D721Med (cell line): Measurements from ENCODE around the gene ZC3H15.

Experiments used
- DNase-seq: peaks from one replicate; pipeline ENCODE4 v3.0.0; 2011; ENCODE audit warnings: low spot score; ENCODE audit not compliant: insufficient read length
- FAIRE-seq: peaks from 2 replicates; lab custom pipeline; 2011; peaks lifted over from hg19 to GRCh38; lab: Jason Lieb, UNC
- TF ChIP-seq, protein P1 (sequence below): IDR thresholded peaks from 2 replicates; pipeline ENCODE4 v1.5.1; 2012; ENCODE audit warnings: mild to moderate bottlenecking, control low read depth; ENCODE audit not compliant: insufficient read depth; ENCODE audit errors: missing control alignments

The ZC3H15 gene

DNA sequence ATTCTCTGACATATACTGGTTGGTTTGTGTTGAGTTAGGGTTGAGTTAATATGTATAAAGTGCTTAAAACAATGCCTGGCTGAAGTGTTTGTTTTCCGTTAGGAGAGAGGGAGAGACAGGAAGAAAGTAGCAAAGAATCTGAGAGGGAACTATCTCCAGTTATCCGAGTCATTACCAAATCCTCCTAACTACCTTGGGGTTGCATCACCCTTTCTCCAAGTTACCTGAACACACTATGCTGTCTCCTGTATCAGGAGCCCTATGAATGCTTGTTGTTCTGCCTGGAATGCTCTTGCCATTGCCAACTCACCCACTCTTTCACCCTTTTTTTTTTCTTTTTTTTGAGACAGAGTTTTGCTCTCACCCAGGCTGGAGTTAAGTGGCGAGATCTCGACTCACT is 55.9 kb downstream of the ZC3H15 start:
- no peak for FAIRE-seq
- TF ChIP-seq, protein P1, sequence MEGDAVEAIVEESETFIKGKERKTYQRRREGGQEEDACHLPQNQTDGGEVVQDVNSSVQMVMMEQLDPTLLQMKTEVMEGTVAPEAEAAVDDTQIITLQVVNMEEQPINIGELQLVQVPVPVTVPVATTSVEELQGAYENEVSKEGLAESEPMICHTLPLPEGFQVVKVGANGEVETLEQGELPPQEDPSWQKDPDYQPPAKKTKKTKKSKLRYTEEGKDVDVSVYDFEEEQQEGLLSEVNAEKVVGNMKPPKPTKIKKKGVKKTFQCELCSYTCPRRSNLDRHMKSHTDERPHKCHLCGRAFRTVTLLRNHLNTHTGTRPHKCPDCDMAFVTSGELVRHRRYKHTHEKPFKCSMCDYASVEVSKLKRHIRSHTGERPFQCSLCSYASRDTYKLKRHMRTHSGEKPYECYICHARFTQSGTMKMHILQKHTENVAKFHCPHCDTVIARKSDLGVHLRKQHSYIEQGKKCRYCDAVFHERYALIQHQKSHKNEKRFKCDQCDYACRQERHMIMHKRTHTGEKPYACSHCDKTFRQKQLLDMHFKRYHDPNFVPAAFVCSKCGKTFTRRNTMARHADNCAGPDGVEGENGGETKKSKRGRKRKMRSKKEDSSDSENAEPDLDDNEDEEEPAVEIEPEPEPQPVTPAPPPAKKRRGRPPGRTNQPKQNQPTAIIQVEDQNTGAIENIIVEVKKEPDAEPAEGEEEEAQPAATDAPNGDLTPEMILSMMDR, result no peak
- no peak for DNase-seq

DNA sequence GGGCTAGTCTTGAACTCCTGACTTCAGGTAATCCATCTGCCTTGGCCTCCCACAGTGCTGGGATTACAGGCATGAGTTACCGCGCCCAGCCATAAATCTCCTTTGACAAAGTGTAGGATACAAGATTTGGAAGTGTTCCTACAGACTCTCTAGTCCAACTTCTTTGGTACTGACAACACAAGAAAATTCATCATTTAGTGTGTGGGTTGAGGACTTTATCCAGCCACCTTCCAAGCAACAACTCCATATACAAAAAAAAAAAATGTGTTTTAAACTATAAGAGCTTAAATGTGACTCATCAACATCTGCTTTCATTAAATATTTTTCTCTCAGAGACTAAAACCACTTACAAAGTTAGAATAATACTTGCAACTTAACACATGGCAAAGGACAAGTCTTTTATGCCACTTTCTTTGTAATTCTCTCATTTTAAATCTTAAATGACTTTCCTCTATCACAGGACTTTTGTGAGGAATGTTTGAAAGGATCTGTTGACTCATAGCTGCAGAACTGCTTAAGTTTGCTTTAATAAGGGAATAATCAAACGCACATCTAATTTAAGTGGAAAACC is 57.6 kb downstream of the ZC3H15 start:
- DNase-seq (no peak), FAIRE-seq (no peak)

DNA sequence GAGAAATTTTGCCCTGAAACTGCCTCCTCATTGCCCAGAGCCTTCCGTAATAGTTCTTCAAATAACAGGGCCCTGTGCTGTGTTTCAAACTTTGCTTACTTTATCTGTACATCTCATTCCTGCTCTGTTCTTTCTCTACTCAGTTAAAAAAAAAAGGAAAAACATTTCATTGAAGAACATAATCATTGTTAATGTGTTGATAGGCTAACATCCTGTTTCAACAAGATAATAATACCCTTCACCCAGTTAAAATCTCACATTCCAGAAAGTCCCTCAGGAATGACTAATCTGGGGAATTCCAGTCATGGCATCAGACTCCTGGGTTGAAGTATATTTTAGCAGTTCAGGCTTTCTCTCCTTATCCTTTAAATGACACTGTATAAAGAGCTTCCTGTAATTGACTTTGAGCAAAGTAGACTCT is 58.2 kb downstream of the ZC3H15 start:
- FAIRE-seq, result no peak
- TF ChIP-seq, protein P1, result no peak

More for the DNA sequence above, 57.6 kb downstream of the ZC3H15 start:
- TF ChIP-seq, protein P1, result no peak

DNA sequence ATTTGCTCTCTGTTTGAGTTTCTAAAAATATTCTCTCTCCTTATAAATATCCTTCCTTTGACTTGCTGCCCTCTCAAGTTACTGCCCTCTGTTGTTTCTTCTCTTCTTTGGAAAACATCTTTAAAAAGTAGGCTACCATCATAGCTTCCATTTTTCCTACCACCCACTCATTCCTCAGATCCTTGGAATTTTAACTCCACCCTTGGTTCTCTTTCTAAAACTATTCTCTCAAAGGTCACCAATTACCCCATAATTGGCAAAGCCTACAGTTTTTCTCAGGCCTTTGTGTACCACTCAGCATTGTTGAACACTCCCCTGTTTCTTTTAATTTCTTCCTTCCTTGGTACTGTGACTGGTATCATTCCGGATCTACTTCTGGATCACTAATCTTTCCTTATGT is 60.8 kb downstream of the ZC3H15 start:
- DNase-seq (no peak), FAIRE-seq (no peak)
- TF ChIP-seq, protein P1, result no peak

More for the DNA sequence above, 58.2 kb downstream of the ZC3H15 start:
- no peak for DNase-seq

DNA sequence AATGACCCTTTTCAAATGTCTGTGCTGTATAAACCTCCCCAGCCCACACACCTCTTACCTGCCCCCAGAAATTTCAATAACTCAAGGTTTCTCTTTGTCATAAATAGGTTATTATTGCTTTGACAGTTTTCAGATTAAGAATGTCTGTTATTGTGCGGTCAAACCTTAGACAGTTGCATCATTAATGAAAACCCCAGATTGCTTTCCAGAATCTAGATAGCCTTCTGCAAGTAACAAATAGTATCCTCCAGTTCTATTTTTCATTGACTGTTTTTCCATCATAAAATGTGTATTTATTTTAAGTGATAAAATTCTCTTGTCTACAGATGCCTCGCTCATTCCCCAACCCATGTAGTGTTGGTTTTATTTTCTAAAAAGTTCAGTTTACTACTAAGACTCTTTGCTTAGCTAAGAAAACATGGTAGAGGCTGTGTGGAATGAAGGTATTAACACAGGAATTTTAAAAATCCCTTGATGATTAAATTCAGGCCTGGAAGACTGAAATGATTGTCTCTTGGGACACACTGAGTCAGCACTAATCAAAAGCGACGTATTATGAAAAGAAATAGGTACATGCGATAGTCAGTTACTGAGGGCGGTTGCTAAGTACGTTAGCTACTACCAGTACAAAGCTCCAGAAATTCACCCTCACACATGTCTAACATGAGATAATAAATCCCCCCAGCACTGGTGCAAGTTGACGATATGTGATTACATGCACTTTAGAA is 65.4 kb downstream of the ZC3H15 start:
- DNase-seq (no peak), FAIRE-seq (no peak)

DNA sequence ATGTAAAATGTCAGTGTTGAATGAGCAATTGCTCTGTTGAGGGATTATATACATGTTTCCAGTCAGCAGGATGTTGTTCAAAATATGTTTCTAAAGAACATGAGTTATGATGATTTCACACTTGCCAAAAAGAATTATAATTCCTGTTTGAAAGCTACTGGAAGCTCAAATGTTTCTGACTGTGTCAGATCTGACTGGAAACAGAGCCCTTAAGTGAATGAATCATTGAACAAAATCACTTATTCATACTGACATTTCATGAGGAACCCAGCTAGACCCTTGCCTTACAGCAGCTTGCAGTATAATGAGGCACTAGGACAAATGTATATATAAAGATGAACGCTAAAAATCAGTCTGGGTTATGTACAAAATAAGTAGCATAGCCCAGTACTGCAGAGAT is 68.4 kb downstream of the ZC3H15 start:
- DNase-seq (no peak), FAIRE-seq (no peak)
- TF ChIP-seq, protein P1, result no peak

More for the DNA sequence above, 65.4 kb downstream of the ZC3H15 start:
- TF ChIP-seq, protein P1, result no peak
